ENCODE measurements around the gene TMEM165.

DNA sequence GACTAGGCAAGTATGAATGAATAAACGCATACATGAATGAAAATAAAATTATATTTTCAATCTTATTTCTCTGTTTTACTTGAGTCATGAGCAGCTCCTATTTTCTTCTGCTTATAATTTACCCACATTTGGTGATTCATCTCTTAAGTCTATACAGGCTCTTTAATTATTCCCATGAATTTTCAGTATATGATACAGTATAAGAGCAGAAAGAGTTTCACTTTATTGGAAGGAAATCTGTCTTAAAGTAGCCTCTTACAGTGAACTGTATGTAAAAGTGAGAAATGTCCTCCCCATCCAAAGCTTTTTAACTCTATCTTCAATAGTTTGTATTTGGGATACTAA, 50.8 kb downstream of the TMEM165 start:
- TF ChIP-seq, protein P1, sequence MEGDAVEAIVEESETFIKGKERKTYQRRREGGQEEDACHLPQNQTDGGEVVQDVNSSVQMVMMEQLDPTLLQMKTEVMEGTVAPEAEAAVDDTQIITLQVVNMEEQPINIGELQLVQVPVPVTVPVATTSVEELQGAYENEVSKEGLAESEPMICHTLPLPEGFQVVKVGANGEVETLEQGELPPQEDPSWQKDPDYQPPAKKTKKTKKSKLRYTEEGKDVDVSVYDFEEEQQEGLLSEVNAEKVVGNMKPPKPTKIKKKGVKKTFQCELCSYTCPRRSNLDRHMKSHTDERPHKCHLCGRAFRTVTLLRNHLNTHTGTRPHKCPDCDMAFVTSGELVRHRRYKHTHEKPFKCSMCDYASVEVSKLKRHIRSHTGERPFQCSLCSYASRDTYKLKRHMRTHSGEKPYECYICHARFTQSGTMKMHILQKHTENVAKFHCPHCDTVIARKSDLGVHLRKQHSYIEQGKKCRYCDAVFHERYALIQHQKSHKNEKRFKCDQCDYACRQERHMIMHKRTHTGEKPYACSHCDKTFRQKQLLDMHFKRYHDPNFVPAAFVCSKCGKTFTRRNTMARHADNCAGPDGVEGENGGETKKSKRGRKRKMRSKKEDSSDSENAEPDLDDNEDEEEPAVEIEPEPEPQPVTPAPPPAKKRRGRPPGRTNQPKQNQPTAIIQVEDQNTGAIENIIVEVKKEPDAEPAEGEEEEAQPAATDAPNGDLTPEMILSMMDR (IDR thresholded peaks at IDR 0.05) = no peak
- no peak for TF ChIP-seq EP300 (IDR thresholded peaks at IDR 0.05; ENCODE audit: low read depth)
- TF ChIP-seq POLR2A (IDR thresholded peaks at IDR 0.05) = no peak

Measured in transverse colon (tissue), 3 donors.